H9 (cell line): ENCODE data around the gene MBTPS1. TPM values are rescaled to one million over a fixed set of nuclear protein-coding genes. Genes with fewer than 3 reads are reported as not detected.

Experiments
- DNase-seq: peaks from one replicate; pipeline ENCODE4 v3.0.0-alpha.2; 2017
- H2AFZ ChIP-seq: one replicate; pipeline ENCODE4 v1.6.1; 2013; ENCODE audit warnings: mild to moderate bottlenecking, low read length, control low read depth, moderate library complexity
- H2AK5ac ChIP-seq: 2 replicates; pipeline ENCODE4 v1.6.1; 2013; ENCODE audit warnings: low read length, control low read depth, mixed read lengths; ENCODE audit not compliant: insufficient read length
- H2BK120ac ChIP-seq: one replicate; pipeline ENCODE4 v1.6.1; 2013; ENCODE audit warnings: low read depth, mild to moderate bottlenecking, low read length, control low read depth, inconsistent platforms; ENCODE audit not compliant: poor library complexity, severe bottlenecking
- H2BK12ac ChIP-seq: 2 replicates; pipeline ENCODE4 v1.6.1; 2013; ENCODE audit warnings: low read length, control low read depth, mixed read lengths, low read depth; ENCODE audit not compliant: insufficient read length
- H2BK15ac ChIP-seq: 2 replicates; pipeline ENCODE4 v1.6.1; 2013; ENCODE audit warnings: low read depth, low read length, control low read depth
- H2BK20ac ChIP-seq: one replicate; pipeline ENCODE4 v1.6.1; 2013; ENCODE audit warnings: low read depth, mild to moderate bottlenecking, low read length, control low read depth, inconsistent platforms; ENCODE audit not compliant: poor library complexity, severe bottlenecking
- H2BK5ac ChIP-seq: 2 replicates; pipeline ENCODE4 v1.6.1; 2013; ENCODE audit warnings: low read length, control low read depth, mixed read lengths; ENCODE audit not compliant: insufficient read length
- H3K14ac ChIP-seq: 2 replicates; pipeline ENCODE4 v1.6.1; 2013; ENCODE audit warnings: low read length, control low read depth; ENCODE audit not compliant: insufficient read depth
- H3K18ac ChIP-seq: 2 replicates; pipeline ENCODE4 v1.6.1; 2013; ENCODE audit warnings: low read depth, mild to moderate bottlenecking, mixed read lengths, low read length, control low read depth; ENCODE audit not compliant: insufficient read length
- H3K23ac ChIP-seq: 2 replicates; pipeline ENCODE4 v1.6.1; 2013; ENCODE audit warnings: low read length, control low read depth, mixed read lengths, low read depth; ENCODE audit not compliant: insufficient read length
- H3K23me2 ChIP-seq: 2 replicates; pipeline ENCODE4 v1.6.1; 2013; ENCODE audit warnings: low read depth, mild to moderate bottlenecking, mixed read lengths, low read length, control low read depth; ENCODE audit not compliant: insufficient read length, poor library complexity, severe bottlenecking
- H3K27ac ChIP-seq: 2 replicates; pipeline ENCODE4 v1.5.1; 2013; ENCODE audit warnings: low read length, control low read depth, mixed read lengths, low read depth; ENCODE audit not compliant: insufficient read length
- H3K27me3 ChIP-seq: 2 replicates; pipeline ENCODE4 v1.6.1; 2013; ENCODE audit warnings: low read length, control low read depth, inconsistent platforms; ENCODE audit not compliant: insufficient read depth
- H3K4ac ChIP-seq: 2 replicates; pipeline ENCODE4 v1.6.1; 2013; ENCODE audit warnings: low read depth, mild to moderate bottlenecking, control low read depth, inconsistent platforms, low read length, moderate library complexity
- H3K4me1 ChIP-seq: 2 replicates; pipeline ENCODE4 v1.6.1; 2013; ENCODE audit warnings: low read length, control low read depth, inconsistent platforms; ENCODE audit not compliant: insufficient read depth
- H3K4me2 ChIP-seq: 2 replicates; pipeline ENCODE4 v1.6.1; 2013; ENCODE audit warnings: low read length, control low read depth, mixed read lengths; ENCODE audit not compliant: insufficient read length, insufficient read depth
- H3K56ac ChIP-seq: 2 replicates; pipeline ENCODE4 v1.6.1; 2013; ENCODE audit warnings: low read depth, mild to moderate bottlenecking, mixed read lengths, low read length, control low read depth; ENCODE audit not compliant: insufficient read length
- H3K79me1 ChIP-seq: 2 replicates; pipeline ENCODE4 v1.6.1; 2013; ENCODE audit warnings: low read depth, mild to moderate bottlenecking, moderate library complexity, low read length, control low read depth, inconsistent platforms; ENCODE audit not compliant: insufficient read depth, poor library complexity, severe bottlenecking
- H3K79me2 ChIP-seq: 2 replicates; pipeline ENCODE4 v1.6.1; 2013; ENCODE audit warnings: low read length, control low read depth, inconsistent platforms; ENCODE audit not compliant: insufficient read depth
- H3K9ac ChIP-seq: 2 replicates; pipeline ENCODE4 v1.6.1; 2013; ENCODE audit warnings: low read length, control low read depth, mixed read lengths; ENCODE audit not compliant: insufficient read length; ENCODE audit errors: extremely low read depth
- H3K9me3 ChIP-seq: one replicate; pipeline ENCODE4 v1.6.1; 2013; ENCODE audit warnings: low read depth, low read length, inconsistent platforms; ENCODE audit not compliant: control insufficient read depth
- H3T11ph ChIP-seq: one replicate; pipeline ENCODE4 v1.6.1; 2013; ENCODE audit warnings: mild to moderate bottlenecking, low read length, control low read depth, inconsistent platforms
- H4K20me1 ChIP-seq: one replicate; pipeline ENCODE4 v1.6.1; 2013; ENCODE audit not compliant: control insufficient read depth, insufficient read length, insufficient read depth
- H4K5ac ChIP-seq: 2 replicates; pipeline ENCODE4 v1.6.1; 2013; ENCODE audit warnings: low read depth, mild to moderate bottlenecking, mixed read lengths, low read length, control low read depth; ENCODE audit not compliant: insufficient read length
- H4K8ac ChIP-seq: replicated peaks from 2 replicates; pipeline ENCODE4 v1.6.1; 2013; ENCODE audit warnings: low read length, control low read depth, mixed read lengths, low read depth; ENCODE audit not compliant: insufficient read length
- H4K91ac ChIP-seq: 2 replicates; pipeline ENCODE4 v1.6.1; 2013; ENCODE audit warnings: low read depth, mild to moderate bottlenecking, moderate library complexity, mixed read lengths, low read length, control low read depth; ENCODE audit not compliant: insufficient read length
- H3K27ac Mint-ChIP-seq, 3 experiments: 2 replicates in 2 of 3; 3 replicates in 1 of 3; pipeline ENCODE4 v1.8.0; 2020 to 2021; ENCODE audit warnings: mixed read lengths in 3 of 3, mild to moderate bottlenecking in 1 of 3, moderate library complexity in 1 of 3
- H3K27me3 Mint-ChIP-seq: 2 replicates; pipeline ENCODE4 v1.8.0; 2021; ENCODE audit warnings: low read depth, mild to moderate bottlenecking, moderate library complexity, mixed read lengths
- H3K36me3 Mint-ChIP-seq, 3 experiments: 2 replicates in 2 of 3; 3 replicates in 1 of 3; pipeline ENCODE4 v1.8.0; 2020 to 2021; ENCODE audit warnings: low read depth in 3 of 3, mixed read lengths in 3 of 3; ENCODE audit not compliant: insufficient read depth in 1 of 3
- H3K4me1 Mint-ChIP-seq, 2 experiments: 2 replicates each; pipeline ENCODE4 v1.8.0; 2020; ENCODE audit warnings: mixed read lengths in 2 of 2
- H3K4me3 Mint-ChIP-seq, 2 experiments: 2 replicates in 1 of 2; 3 replicates in 1 of 2; pipeline ENCODE4 v1.8.0; 2020 to 2021; ENCODE audit warnings: mild to moderate bottlenecking in 2 of 2, mixed read lengths in 2 of 2, moderate library complexity in 1 of 2
- H3K9me3 Mint-ChIP-seq, 2 experiments: 2 replicates in 1 of 2; 3 replicates in 1 of 2; pipeline ENCODE4 v1.8.0; 2020; ENCODE audit warnings: mild to moderate bottlenecking in 2 of 2, mixed read lengths in 2 of 2, moderate library complexity in 1 of 2
- CTCF ChIP-seq: fragments of 200-600 bp; sonication (generic); conservative IDR thresholded peaks from 3 replicates; pipeline ENCODE4 v1.8.0; 2021; ENCODE audit warnings: antibody characterized with exemption, mild to moderate bottlenecking
- WGBS: extraction: QIAGEN DNeasy Blood & Tissue Kit; methylation state at CpG from one replicate; pipeline ENCODE4 v1.1.7; 2013; ENCODE audit warnings: missing lambda C conversion rate, low lambda C conversion rate, mixed read lengths; ENCODE audit not compliant: insufficient read length; ENCODE audit errors: extremely low coverage; 5-methylcytosine and 5-hydroxymethylcytosine counted together
- total RNA-seq: library from RNA; stranded (reverse); gene quantifications from 2 replicates; pipeline ENCODE4 v1.2.1, GENCODE V29; 2021

MBTPS1 gene
- total RNA-seq, 1 experiment from 2014 or later, result 48.7 TPM

GRCh38 chr16:84098939-84099338 is 17.8 kb downstream of the MBTPS1 start:
- Histone ChIP-seq H3K79me1 (peaks cover 2% of the 10 kb centered on the region), H2BK120ac (no peak overlapping the region), H3K4me1 (no peaks in the 10 kb centered on the region), H3K14ac (no peak overlapping the region), H2AK5ac (no peak overlapping the region), H4K20me1 (no peaks in the 10 kb centered on the region), H4K8ac (no peak overlapping the region), H4K5ac (no peak overlapping the region), H2AFZ (no peak overlapping the region), H2BK20ac (no peak overlapping the region), H3K4ac (no peak overlapping the region), H3K4me2 (no peak overlapping the region), H2BK15ac (no peak overlapping the region), H3K27me3 (no peaks in the 10 kb centered on the region), H3K18ac (no peak overlapping the region), H3K27ac (no peak overlapping the region), H3K56ac (no peak overlapping the region), H4K91ac (no peak overlapping the region), H3T11ph (no peak overlapping the region), H2BK12ac (no peak overlapping the region), H3K79me2 (no peaks in the 10 kb centered on the region; the same call in 1 of the 2 replicates), H3K23ac (no peak overlapping the region), H3K9me3 (no peaks in the 10 kb centered on the region), H2BK5ac (no peak overlapping the region), H3K23me2 (no peaks in the 10 kb centered on the region), H3K9ac (no peak overlapping the region)
- no CpG with 5 or more reads among the region's 7 CpGs for WGBS
- TF ChIP-seq CTCF, result no peak
- DNase-seq, result no peak
- peak overlapping the region in 1 of 3 experiments; percentile 5; a peak in 1 of 7 replicates for H3K27ac Mint-ChIP-seq
- H3K27me3 Mint-ChIP-seq, result no peaks in the 10 kb centered on the region
- H3K36me3 Mint-ChIP-seq, result peaks cover 10 to 56% (median 33%) of the 10 kb centered on the region in 3 experiments; a peak in 5 of 7 replicates
- H3K9me3 Mint-ChIP-seq, result no peaks in the 10 kb centered on the region
- no peak overlapping the region for H3K4me3 Mint-ChIP-seq
- H3K4me1 Mint-ChIP-seq, result peaks cover 0 to 6% of the 10 kb centered on the region in 2 experiments; a peak in 1 of 4 replicates
